Endothelial cell of umbilical vein (primary cell): ENCODE data around the gene ADAMTSL3. TPM values are rescaled to one million over a fixed set of nuclear protein-coding genes. Genes with fewer than 3 reads are reported as not detected.

ENCODE experiments used
- BruUV-seq: library from RNA; stranded (reverse); fragments of 400-500 nt; replicated peaks from 2 replicates; lab custom pipeline; 2021; lab: Mats Ljungman, UMichigan
- CTCF ChIA-PET: fragments of 300-600, 350-600 bp; sonication (Branson Sonifier 250); formaldehyde crosslinking; loops from one replicate; lab custom pipeline; 2021; ENCODE audit warnings: antibody characterized with exemption, inconsistent platforms; lab: Charles Lee
- POLR2A ChIA-PET: fragments of 300-600, 350-600 bp; sonication (Branson Sonifier 250); formaldehyde crosslinking; loops from one replicate; lab custom pipeline; 2021; ENCODE audit warnings: antibody characterized with exemption, inconsistent platforms; lab: Charles Lee
- DNase-seq: peaks from one replicate; pipeline ENCODE4 v3.0.0-alpha.2; 2011; ENCODE audit warnings: low read depth, low spot score
- FAIRE-seq: peaks from 2 replicates; lab custom pipeline; 2011; peaks lifted over from hg19 to GRCh38; lab: Jason Lieb, UNC
- H2AFZ ChIP-seq: 2 replicates; pipeline ENCODE4 v1.6.0; 2012; ENCODE audit warnings: low read depth, low read length, control low read depth, inconsistent platforms
- H3K27ac ChIP-seq: 2 replicates; pipeline ENCODE4 v1.5.1; 2011; ENCODE audit warnings: low read depth, mild to moderate bottlenecking, control low read depth, low read length, moderate library complexity; ENCODE audit not compliant: insufficient read depth
- H3K27me3 ChIP-seq, 2 experiments: 2 replicates each; pipeline versions ENCODE4 v1.6.0 to v1.6.1; 2011; ENCODE audit warnings: low read length in 2 of 2, mixed read lengths in 1 of 2; ENCODE audit not compliant: control insufficient read depth in 2 of 2, insufficient read depth in 2 of 2
- H3K36me3 ChIP-seq, 2 experiments: 2 replicates in 1 of 2; 3 replicates in 1 of 2; pipeline ENCODE4 v1.5.1; 2011; ENCODE audit warnings: low read length in 2 of 2, mild to moderate bottlenecking in 1 of 2, moderate library complexity in 1 of 2; ENCODE audit not compliant: control insufficient read depth in 2 of 2, insufficient read depth in 2 of 2; ENCODE audit errors: extremely low read depth in 1 of 2
- H3K4me1 ChIP-seq: 3 replicates; pipeline ENCODE4 v1.5.1; 2011; ENCODE audit warnings: mild to moderate bottlenecking, low read length; ENCODE audit not compliant: control insufficient read depth, insufficient read depth; ENCODE audit errors: extremely low read depth
- H3K4me2 ChIP-seq: 2 replicates; pipeline ENCODE4 v1.6.1; 2011; ENCODE audit warnings: low read length, control low read depth, mixed read lengths; ENCODE audit not compliant: insufficient read depth
- H3K4me3 ChIP-seq, 3 experiments: fragments of 200-600 bp in 1 of 3; sonication (generic), shearing (Covaris generic) in 1 of 3; replicated peaks in 1 of 3; 2 replicates each; pipeline ENCODE4 v1.5.1; 2011 to 2016; ENCODE audit warnings: control low read depth in 3 of 3, low read length in 3 of 3, mild to moderate bottlenecking in 2 of 3, inconsistent platforms in 1 of 3, low read depth in 1 of 3, moderate library complexity in 1 of 3; ENCODE audit not compliant: insufficient read depth in 1 of 3
- H3K79me2 ChIP-seq: 2 replicates; pipeline ENCODE4 v1.6.0; 2012; ENCODE audit warnings: low read length, inconsistent platforms; ENCODE audit not compliant: control insufficient read depth, insufficient read depth
- H3K9ac ChIP-seq: replicated peaks from 2 replicates; pipeline ENCODE3; 2011; ENCODE audit warnings: low read length, control low read depth; ENCODE audit not compliant: insufficient read depth; ENCODE audit errors: extremely low read depth
- H3K9me1 ChIP-seq: replicated peaks from 3 replicates; pipeline ENCODE4 v1.6.0; 2011; ENCODE audit warnings: mild to moderate bottlenecking, low read length; ENCODE audit not compliant: control insufficient read depth, insufficient read depth; ENCODE audit errors: extremely low read depth
- H3K9me3 ChIP-seq: replicated peaks from 2 replicates; pipeline ENCODE4 v1.5.1; 2012; ENCODE audit warnings: low read length, inconsistent platforms; ENCODE audit not compliant: control insufficient read depth, insufficient read depth
- H4K20me1 ChIP-seq: replicated peaks from 2 replicates; pipeline ENCODE3; 2011; ENCODE audit warnings: mild to moderate bottlenecking, low read length; ENCODE audit not compliant: control insufficient read depth, insufficient read depth; ENCODE audit errors: extremely low read depth
- EZH2 ChIP-seq: IDR thresholded peaks from 2 replicates; pipeline ENCODE4 v1.6.1; 2012; ENCODE audit warnings: borderline replicate concordance, low read depth, mild to moderate bottlenecking, moderate library complexity, low read length, inconsistent platforms; ENCODE audit not compliant: severe bottlenecking
- FOS ChIP-seq: IDR thresholded peaks from 2 replicates; pipeline ENCODE4 v1.6.1; 2011; ENCODE audit warnings: mild to moderate bottlenecking, low read length, moderate library complexity, borderline replicate concordance; ENCODE audit not compliant: insufficient read depth
- GATA2 ChIP-seq: IDR thresholded peaks from 2 replicates; pipeline ENCODE4 v1.7.0; 2011; ENCODE audit warnings: low read depth, mild to moderate bottlenecking, moderate library complexity, mixed read lengths, low read length; ENCODE audit not compliant: insufficient read length, insufficient read depth
- JUN ChIP-seq: IDR thresholded peaks from 2 replicates; pipeline ENCODE4 v1.6.1; 2011; ENCODE audit warnings: borderline replicate concordance, low read depth; ENCODE audit not compliant: insufficient read length, insufficient read depth
- MAX ChIP-seq: IDR thresholded peaks from 2 replicates; pipeline ENCODE4 v1.6.1; 2011; ENCODE audit not compliant: insufficient read depth, insufficient read length
- MYC ChIP-seq: IDR thresholded peaks from one replicate; pipeline ENCODE4 v1.6.1; 2011; ENCODE audit warnings: mild to moderate bottlenecking, low read depth, low read length
- POLR2A ChIP-seq: IDR thresholded peaks from 2 replicates; pipeline ENCODE4 v1.6.1; 2012; ENCODE audit warnings: low read depth, mild to moderate bottlenecking, control low read depth, low read length
- dilution Hi-C: fragments of 300-500 bp; cut with MboI; formaldehyde crosslinking; loops from one replicate; pipeline ENCODE4 v1.15.0; 2019; ENCODE audit warnings: low sequenced_read_pairs; ENCODE audit not compliant: extremely low pct_ligation_motif_present
- intact Hi-C: fragments of 100-400 bp; cut with micrococcal nuclease; formaldehyde crosslinking; loops from one replicate; pipeline ENCODE4 v1.10.0; 2022
- polyA plus RNA-seq, 4 experiments: library from polyadenylated mRNA; depleted of rRNA in 3 of 4; stranded (reverse) in 3 of 4; unstranded in 1 of 4; fragments of >200 nt; gene quantifications; 2 replicates each; pipeline versions ENCODE4 v1.2.1 to v1.2.3, GENCODE V29; 2011 to 2012; ENCODE audit warnings: missing spikeins in 1 of 4
- total RNA-seq: library from RNA; stranded (reverse); gene quantifications from 2 replicates; pipeline ENCODE4 v1.2.3, GENCODE V29; 2021
- TF ChIP-seq, protein P1 (sequence below), 2 donors: IDR thresholded peaks; 1 replicate in 1 of 2; 2 replicates in 1 of 2; pipeline ENCODE4 v1.5.1; 2011; ENCODE audit warnings: low read length in 2 of 2, mild to moderate bottlenecking in 2 of 2, moderate library complexity in 2 of 2, control low read depth in 1 of 2, inconsistent platforms in 1 of 2, low read depth in 1 of 2; ENCODE audit not compliant: insufficient read depth in 1 of 2; ENCODE audit errors: extremely low read depth in 1 of 2

Gene ADAMTSL3
- total and polyA plus RNA-seq, 2 donors (not counting 3 experiments of a cell fraction or from before 2014, with no cell fraction given): not detected

DNA sequence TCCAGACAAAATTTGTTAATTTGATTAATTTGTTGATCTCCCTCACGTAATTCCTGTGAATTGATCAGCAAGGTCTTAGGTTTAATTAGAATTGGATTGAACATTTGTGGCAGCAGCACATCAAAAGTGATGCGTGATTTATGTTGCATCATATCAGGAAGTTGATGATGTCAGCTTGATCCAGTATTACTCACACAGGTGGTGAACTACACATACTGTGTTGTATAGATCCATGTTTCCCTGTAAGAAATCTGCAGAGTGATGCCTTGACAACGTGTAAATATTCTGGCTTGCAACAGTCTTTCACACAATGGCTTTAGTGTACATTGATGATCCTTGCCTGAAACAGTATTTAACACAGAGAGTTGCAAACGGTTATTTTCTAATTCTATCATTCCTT is 200.4 kb downstream of the ADAMTSL3 start:
- dilution Hi-C loops: no loop called here
- no peak overlapping the region for H2AFZ ChIP-seq
- no peak overlapping the region for H3K9ac ChIP-seq
- H3K36me3 ChIP-seq: no peaks in the 10 kb centered on the region
- FAIRE-seq: no peak
- no peak overlapping the region for H3K27ac ChIP-seq
- no peaks in the 10 kb centered on the region for H3K9me1 ChIP-seq
- no peaks in the 10 kb centered on the region for H3K4me1 ChIP-seq
- H3K79me2 ChIP-seq: no peaks in the 10 kb centered on the region
- H4K20me1 ChIP-seq: no peaks in the 10 kb centered on the region
- ChIA-PET CTCF (no interaction called here), POLR2A (no interaction called here)
- BruUV-seq: no TSS peak
- intact Hi-C loops: no loop called here
- H3K4me3 ChIP-seq: no peak overlapping the region
- no peak overlapping the region for H3K4me2 ChIP-seq
- TF ChIP-seq MYC: no peak
- no peak for TF ChIP-seq FOS
- TF ChIP-seq EZH2: no peak
- TF ChIP-seq MAX: no peak
- no peaks in the 10 kb centered on the region for H3K27me3 ChIP-seq
- H3K9me3 ChIP-seq: no peaks in the 10 kb centered on the region
- DNase-seq: no peak

GRCh38 chr15:83854950-83855707 is 201.2 kb downstream of the ADAMTSL3 start:
- Histone ChIP-seq H3K4me3 (no peak overlapping the region), H3K9me1 (no peaks in the 10 kb centered on the region), H3K27ac (no peak overlapping the region), H4K20me1 (no peaks in the 10 kb centered on the region), H3K9ac (no peak overlapping the region), H3K4me2 (no peak overlapping the region), H3K9me3 (no peaks in the 10 kb centered on the region), H3K79me2 (no peaks in the 10 kb centered on the region), H3K36me3 (no peaks in the 10 kb centered on the region), H2AFZ (no peak overlapping the region), H3K27me3 (no peaks in the 10 kb centered on the region), H3K4me1 (no peaks in the 10 kb centered on the region)
- intact Hi-C loops: no loop called here
- dilution Hi-C loops: no loop called here
- DNase-seq (no peak), FAIRE-seq (no peak)
- ChIA-PET CTCF (no interaction called here), POLR2A (no interaction called here)
- no TSS peak for BruUV-seq
- TF ChIP-seq POLR2A: no peak
- TF ChIP-seq JUN: no peak
- no peak for TF ChIP-seq GATA2
- no peak for TF ChIP-seq FOS
- no peak for TF ChIP-seq MAX
- TF ChIP-seq, protein P1, sequence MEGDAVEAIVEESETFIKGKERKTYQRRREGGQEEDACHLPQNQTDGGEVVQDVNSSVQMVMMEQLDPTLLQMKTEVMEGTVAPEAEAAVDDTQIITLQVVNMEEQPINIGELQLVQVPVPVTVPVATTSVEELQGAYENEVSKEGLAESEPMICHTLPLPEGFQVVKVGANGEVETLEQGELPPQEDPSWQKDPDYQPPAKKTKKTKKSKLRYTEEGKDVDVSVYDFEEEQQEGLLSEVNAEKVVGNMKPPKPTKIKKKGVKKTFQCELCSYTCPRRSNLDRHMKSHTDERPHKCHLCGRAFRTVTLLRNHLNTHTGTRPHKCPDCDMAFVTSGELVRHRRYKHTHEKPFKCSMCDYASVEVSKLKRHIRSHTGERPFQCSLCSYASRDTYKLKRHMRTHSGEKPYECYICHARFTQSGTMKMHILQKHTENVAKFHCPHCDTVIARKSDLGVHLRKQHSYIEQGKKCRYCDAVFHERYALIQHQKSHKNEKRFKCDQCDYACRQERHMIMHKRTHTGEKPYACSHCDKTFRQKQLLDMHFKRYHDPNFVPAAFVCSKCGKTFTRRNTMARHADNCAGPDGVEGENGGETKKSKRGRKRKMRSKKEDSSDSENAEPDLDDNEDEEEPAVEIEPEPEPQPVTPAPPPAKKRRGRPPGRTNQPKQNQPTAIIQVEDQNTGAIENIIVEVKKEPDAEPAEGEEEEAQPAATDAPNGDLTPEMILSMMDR (IDR thresholded peaks at IDR 0.05; ENCODE audit: extremely low read depth in 1 of 2, insufficient read depth in 1 of 2, low read depth in 1 of 2, low read length in 2 of 2): no peak
